Lower leg skin (tissue), 3 donors: ENCODE results near the gene PANK1.

Experiments used
- POLR2A ChIP-seq, 2 donors: fragments of 450-650 bp; IDR thresholded peaks; one replicate each; pipeline ENCODE4 v1.6.1; 2016 to 2017; ENCODE audit warnings: antibody characterized with exemption in 2 of 2, mild to moderate bottlenecking in 1 of 2, moderate library complexity in 1 of 2
- TF ChIP-seq, protein P1 (sequence below), 3 donors: fragments of 450-650 bp; IDR thresholded peaks; one replicate each; pipeline ENCODE4 v1.5.1; 2016; ENCODE audit warnings: antibody characterized with exemption in 3 of 3, mild to moderate bottlenecking in 3 of 3, moderate library complexity in 2 of 3

DNA sequence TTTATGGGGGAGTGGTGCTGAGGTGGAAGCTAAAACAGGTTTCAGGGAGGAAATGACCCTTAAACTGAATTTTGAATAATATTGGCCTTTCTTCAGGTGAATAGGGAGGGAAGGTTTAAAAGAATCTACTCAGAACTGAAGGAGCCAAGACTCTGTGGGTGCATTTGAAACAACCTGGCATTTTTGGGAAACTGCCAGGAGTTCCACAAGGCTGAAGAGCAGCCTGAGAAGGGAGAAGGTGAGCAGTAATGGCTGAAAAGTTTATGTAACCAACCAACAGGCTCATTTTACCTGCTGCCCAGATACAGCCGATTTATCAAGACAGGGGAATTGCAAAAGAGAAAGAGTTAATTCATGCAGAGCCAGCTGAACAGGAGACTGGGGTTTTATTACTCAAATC is 4.0 kb upstream of the PANK1 start:
- TF ChIP-seq, protein P1, sequence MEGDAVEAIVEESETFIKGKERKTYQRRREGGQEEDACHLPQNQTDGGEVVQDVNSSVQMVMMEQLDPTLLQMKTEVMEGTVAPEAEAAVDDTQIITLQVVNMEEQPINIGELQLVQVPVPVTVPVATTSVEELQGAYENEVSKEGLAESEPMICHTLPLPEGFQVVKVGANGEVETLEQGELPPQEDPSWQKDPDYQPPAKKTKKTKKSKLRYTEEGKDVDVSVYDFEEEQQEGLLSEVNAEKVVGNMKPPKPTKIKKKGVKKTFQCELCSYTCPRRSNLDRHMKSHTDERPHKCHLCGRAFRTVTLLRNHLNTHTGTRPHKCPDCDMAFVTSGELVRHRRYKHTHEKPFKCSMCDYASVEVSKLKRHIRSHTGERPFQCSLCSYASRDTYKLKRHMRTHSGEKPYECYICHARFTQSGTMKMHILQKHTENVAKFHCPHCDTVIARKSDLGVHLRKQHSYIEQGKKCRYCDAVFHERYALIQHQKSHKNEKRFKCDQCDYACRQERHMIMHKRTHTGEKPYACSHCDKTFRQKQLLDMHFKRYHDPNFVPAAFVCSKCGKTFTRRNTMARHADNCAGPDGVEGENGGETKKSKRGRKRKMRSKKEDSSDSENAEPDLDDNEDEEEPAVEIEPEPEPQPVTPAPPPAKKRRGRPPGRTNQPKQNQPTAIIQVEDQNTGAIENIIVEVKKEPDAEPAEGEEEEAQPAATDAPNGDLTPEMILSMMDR (IDR thresholded peaks at IDR 0.05) = no peak
- TF ChIP-seq POLR2A (IDR thresholded peaks at IDR 0.05) = no peak
